HG03432 (cell line): ENCODE data around the gene B3GNT2.
A peak's percentile ranks its signal among the peaks of the same experiment; 100 is the strongest.
"Not testable (repeated sequence)": the region's sequence is repeated elsewhere in the genome, so short reads cannot be mapped to it uniquely, and the experiment has no call there.

ENCODE experiments used
- ATAC-seq: cut with Tn5 transposase; IDR thresholded peaks from one replicate; pipeline ENCODE4 v1.9.1; 2021; ENCODE audit warnings: mild to moderate bottlenecking, moderate library complexity; ENCODE audit not compliant: unreplicated experiment

Gene B3GNT2

GRCh38 chr2:62184512-62185230 lies 11.2 kb upstream of the B3GNT2 start:
- ATAC-seq: no peak

- ATAC-seq: no peak
Observed at GRCh38 chr2:62185475-62186155, 10.3 kb upstream of the B3GNT2 start.

DNA sequence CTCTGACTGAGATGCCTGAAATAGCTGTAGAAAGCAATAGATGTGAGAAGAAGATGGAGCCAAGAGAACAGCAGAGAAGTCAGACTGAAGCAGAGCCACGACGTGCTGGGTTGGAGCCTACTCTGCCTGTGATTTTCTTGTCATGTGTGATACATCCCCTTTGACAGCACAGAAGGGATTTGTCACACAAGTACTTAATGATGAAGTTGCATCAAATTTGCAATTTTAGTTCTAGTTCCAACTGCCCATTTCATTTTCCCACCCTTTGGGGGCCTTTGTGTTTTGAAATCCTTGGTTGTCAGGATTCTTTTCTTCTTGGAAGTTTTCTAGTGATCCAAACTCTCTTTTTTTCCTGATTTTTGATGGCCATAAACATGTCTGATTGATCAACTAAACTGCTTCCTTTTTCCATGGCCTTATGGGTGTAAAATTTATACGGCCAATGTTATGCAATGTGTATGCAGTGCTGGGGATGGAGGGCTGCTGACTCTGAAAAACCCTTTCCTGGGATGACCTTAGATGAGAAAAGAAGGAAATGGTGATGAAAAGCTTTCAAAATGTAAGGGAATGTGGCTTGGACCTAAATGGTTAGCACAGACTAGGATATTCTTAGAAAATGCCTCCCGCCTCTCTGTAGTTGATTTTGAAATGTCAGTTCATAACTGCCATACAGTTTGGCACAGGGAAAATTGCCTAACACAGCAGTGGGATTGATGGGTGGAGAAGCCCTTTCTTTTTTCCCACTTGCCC lies 9.6 kb upstream of the B3GNT2 start:
- ATAC-seq: no peak

DNA sequence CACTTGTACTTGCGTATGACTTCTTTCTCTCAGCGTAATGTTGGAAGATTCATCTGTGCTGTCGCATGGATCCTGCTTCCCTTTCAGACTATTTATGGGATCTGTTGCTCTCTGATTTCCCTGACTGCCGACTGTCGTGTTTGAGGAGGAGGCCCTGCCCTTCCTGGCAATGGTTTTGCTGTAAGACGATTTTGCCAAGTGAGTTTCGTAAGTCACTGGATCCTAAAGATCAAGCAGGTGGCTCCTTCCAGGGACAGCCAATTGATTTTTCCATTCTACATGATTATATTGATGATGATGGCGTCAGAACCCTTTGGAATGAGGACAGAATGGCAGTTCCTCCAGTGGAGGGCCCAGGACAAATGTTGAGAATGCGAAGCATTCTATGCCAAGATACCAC lies 8.7 kb upstream of the B3GNT2 start:
- no peak for ATAC-seq

- ATAC-seq: no peak
Observed at GRCh38 chr2:62188416-62188815, 7.5 kb upstream of the B3GNT2 start.

DNA sequence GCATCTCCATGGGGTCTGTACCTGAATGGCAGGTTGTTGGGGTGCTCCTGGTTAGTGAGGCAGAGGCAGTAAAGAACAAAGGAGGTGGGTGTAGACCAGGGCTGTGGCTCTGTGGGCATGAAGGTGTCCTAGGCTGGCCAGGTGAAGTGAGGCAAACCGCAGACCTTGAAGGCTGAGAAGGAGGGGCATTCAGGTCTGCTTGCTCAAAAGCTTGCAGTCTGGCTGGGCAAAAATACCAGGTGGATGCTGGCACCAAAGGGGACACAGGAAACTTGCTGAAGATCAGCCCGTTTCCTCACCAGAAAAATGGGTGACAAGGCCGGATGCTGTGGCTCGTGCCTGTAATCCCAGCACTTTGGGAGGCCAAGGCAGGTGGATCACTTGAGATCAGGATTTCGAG lies 6.7 kb upstream of the B3GNT2 start:
- no peak for ATAC-seq

DNA sequence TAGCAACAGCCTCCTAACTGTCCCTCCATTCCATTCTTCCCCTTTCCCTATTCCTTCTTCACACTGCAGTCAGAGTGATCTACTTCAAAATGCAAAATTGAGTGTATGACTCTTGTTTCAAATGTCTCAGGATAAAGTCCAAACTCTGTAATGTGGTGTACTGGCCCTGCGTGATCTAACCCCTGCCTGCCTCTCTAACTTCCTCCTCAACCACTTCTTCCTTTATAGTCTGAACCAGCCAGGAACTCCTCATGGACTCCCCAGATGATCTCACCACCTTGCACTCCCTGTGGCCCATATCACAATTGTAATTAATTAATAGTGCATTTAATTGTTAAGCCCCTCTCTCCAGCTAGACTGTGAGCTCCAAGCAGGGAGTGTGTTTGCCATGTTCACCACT lies 3.1 kb upstream of the B3GNT2 start:
- ATAC-seq: no peak

GRCh38 chr2:62194558-62195420 lies 1.1 kb upstream of the B3GNT2 start:
- ATAC-seq: no peak

DNA sequence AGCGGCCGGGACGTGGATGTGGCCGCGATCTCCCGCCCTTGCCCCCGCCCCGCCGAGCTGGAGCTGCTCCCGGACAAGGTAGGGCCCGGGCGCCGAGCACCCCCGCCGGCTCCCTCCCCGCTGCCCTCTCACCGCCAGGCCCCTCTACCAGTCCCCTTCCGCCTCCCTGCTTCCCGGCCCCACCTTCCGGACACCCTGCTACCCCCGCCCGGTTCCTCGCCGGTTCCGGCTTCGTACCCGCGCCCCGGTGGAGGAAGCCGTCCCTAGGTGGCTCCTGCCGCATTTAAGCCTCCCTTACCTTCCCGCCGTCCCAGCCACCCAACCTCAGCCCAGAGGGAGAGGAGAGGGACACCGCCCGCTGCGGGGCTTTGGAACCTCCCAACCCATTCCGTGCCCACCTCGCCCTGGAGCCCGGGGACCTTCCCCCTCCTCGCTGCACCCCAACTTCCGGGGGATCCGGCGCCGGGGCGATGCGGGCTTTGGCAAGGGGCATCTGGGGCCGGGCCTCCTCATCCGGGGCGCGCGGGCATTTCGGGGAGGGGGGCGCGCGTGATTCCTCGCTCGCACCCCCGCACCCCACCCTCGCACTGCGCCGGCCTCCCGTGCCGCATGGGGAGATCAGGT lies 475 bp downstream of the B3GNT2 start:
- ATAC-seq: peak; percentile 24

DNA sequence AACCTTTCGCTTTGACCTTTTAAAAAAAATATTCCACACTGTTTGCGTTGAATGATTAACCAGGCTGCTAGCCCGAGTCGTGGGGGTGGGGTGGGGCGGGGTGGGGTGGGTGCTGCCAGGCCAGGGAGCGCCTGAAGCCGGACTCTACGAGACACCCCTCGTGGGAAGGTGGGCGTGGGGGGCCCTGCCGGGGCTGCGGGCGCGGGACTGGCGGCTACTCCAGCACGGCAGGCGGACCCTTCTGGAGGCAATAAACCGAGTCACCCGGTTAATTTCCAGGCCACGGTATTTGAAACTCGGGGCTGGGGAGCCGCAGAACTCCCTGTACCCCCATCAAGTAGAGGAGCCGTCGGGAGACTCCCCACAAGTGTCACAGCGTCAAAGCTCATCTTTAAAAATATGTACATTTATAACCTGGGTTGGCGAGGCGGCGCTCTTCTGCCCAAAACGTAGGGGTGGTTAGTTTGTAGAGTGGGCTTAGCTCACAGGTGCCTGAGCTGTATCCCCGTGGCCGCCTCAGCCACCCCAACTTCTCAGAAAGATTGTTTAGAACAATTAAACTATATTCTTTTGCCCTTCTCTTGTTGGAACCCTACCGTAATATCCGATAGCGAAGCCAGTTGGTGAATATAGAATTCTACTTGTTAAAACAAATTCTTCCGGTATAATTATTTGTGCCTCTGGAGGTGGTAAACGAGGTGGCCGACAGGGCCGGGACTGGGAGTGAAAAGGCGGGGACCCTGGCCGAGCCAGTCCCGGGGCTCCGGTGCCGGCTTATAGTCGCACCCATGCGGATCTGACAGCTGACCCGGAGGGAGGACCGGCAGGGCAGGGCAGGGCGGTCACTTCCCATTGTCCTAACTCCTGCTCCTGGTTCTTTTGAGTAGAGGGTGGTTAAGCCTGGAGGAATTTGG lies 1.4 kb downstream of the B3GNT2 start:
- no peak for ATAC-seq

GRCh38 chr2:62197925-62198633 lies 2.2 kb downstream of the B3GNT2 start:
- ATAC-seq: no peak

DNA sequence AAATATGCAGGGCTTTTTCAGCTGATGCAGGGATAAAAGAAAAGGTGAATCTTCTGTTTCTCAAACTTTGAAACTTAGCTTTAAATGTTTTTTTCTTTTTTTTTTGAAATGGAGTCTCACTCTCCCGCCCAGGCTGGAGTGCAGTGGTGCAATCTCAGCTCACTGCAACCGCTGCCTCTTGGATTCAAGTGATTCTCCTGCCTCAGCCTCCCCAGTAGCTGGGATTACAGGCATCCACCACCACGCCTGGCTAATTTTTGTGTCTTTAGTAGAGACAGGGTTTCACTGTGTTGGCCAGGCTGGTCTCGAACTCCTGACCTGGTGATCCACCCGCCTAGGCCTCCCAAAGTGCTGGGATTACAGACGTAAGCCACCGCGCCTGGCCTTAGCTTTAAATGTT lies 2.9 kb downstream of the B3GNT2 start:
- ATAC-seq: not testable (repeated sequence)

- ATAC-seq: no peak
Observed at GRCh38 chr2:62199392-62200125, 3.6 kb downstream of the B3GNT2 start.

GRCh38 chr2:62200291-62200841 lies 4.5 kb downstream of the B3GNT2 start:
- no peak for ATAC-seq

DNA sequence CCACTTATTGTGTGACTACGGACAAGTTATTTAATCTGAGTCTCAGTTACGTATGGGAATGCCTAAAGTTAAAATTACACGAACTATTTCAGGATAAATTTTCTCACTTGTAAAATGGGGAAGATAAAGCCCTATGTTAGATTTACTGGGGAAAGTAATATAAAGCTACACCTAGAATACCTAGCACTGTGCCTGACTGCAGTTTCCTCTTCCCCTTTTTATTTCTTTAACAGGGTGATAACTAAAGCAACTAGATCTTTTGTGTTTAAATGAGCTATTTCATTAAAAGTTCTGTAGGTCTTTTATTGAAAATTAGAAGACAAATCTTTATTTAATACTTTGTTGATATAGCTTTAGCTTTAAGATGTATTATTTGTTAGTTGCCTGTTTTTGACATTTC lies 5.0 kb downstream of the B3GNT2 start:
- ATAC-seq: no peak

GRCh38 chr2:62201307-62201706 lies 5.4 kb downstream of the B3GNT2 start:
- ATAC-seq: no peak

DNA sequence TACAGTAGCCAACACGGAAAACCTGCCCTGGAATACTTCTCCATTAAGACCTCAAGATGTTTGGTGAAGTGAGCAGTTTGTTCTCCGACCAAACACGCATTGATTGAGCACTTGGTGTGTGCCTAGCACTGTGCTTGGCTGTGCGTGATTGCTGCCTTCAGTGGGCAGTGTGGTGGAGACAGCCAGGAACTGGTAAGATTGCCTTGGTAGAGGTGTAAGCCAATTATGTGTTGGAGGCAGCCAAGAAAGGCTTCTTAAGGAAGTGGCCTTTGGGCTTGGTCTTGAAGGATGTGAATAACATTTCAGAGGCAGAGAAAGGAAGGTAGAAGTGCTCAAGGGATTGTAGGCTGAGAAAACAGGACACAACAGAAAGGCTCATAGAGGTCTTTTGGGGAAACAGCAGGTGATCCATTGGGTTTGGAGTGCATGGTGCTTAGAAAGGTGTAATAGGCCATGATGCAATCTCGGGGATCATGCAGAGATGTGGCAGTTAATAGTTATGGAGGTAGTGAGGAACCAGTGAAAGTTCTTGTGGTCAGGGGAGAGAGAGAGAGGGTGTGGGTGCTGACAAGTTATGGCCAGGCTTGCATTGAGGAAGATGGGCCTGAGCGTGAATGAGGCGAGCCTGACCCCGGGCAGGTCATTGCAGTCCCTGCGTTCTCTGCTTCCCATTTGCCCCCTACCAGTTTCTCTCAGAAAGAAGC lies 6.3 kb downstream of the B3GNT2 start:
- ATAC-seq: peak; percentile 59
